GM12874 (cell line): Measurements from ENCODE around the gene TLX2.

ENCODE experiments used
- CTCF ChIP-seq: IDR thresholded peaks from 2 replicates; pipeline ENCODE4 v1.5.1; 2011; ENCODE audit warnings: low read depth, mild to moderate bottlenecking, control low read depth, low read length, moderate library complexity; ENCODE audit not compliant: insufficient read depth

The TLX2 gene

GRCh38 chr2:74534411-74534810 lies 20.2 kb downstream of the TLX2 start:
- no peak for TF ChIP-seq CTCF

- TF ChIP-seq CTCF: no peak
These were observed 21.3 kb downstream of the TLX2 start for GRCh38 chr2:74535440-74535965.

- TF ChIP-seq CTCF: no peak
These were observed 22.1 kb downstream of the TLX2 start for GRCh38 chr2:74536166-74536950.

GRCh38 chr2:74537140-74537539 lies 22.9 kb downstream of the TLX2 start:
- TF ChIP-seq CTCF: no peak

GRCh38 chr2:74538881-74539339 lies 24.7 kb downstream of the TLX2 start:
- TF ChIP-seq CTCF: no peak

- no peak for TF ChIP-seq CTCF
These were observed 26.0 kb downstream of the TLX2 start for GRCh38 chr2:74540291-74540690.

GRCh38 chr2:74542978-74543377 lies 28.7 kb downstream of the TLX2 start:
- TF ChIP-seq CTCF: no peak
